GM18909 (cell line): ENCODE results near the gene GGA2.

Experiments used
- ATAC-seq: cut with Tn5 transposase; IDR thresholded peaks from one replicate; pipeline ENCODE4 v1.9.1; 2021; ENCODE audit warnings: mild to moderate bottlenecking; ENCODE audit not compliant: unreplicated experiment, poor library complexity

The GGA2 gene

DNA sequence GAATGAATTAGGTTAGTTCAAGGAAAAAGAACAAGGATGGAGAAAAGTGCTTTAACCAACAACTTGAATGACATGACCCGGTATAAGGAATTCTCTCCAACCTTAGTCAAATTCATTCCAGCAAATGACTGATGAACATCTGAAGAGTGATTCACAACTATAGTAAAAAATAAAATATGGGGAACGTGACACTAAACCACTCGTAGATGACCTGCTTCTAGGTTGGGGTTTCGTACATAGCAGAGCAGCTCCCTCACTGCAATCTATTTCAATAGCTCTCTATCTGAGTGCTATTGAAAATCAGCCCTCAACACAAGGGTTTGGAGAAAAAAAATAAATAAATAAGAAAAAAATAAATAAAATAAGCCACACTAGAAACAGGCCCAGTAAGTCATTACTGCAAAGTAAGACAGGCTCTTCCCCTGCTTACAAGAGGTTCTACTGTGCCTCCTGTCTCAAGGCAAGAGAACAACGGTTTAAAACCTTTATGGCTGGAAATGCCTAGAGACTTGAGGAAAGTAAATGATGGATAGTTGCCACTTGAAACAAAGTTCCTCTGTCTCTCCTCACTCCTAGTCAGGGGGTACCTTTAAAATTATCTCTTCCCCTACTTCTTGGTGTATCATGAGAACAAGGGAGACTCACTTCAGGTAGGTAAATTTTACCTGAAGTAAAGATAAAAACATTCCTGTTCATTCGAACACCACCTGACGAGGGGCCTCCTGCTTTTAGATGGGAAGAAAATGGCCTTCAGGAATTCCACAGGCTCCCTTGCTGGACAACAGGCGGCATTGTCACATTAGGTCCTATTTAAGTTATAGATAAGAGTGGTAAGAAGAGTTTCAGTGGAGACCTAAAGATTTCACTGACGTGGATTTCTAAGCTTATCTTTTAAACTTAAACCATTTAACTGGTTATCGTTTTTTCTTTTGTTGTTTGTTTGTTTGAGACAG is 77.8 kb downstream of the GGA2 start:
- ATAC-seq: no peak

DNA sequence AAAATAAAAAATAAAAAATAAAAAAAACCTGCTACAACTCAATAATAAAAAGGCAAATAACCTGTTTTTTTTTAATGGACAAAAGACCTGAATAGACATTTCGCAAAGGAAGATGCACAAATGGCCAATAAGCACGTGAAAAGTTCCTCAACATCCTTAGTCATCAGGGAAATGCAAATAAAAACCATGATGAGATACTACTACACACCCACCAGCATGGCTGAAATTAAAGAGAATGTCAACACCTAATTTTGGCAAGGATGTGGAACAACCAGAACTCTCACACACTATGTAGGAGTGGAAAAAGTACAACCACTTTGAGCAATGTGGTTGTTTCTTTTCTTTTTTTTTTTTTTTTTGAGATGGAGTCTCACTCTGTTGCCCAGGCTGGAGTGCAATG is 81.9 kb downstream of the GGA2 start:
- ATAC-seq: no peak

DNA sequence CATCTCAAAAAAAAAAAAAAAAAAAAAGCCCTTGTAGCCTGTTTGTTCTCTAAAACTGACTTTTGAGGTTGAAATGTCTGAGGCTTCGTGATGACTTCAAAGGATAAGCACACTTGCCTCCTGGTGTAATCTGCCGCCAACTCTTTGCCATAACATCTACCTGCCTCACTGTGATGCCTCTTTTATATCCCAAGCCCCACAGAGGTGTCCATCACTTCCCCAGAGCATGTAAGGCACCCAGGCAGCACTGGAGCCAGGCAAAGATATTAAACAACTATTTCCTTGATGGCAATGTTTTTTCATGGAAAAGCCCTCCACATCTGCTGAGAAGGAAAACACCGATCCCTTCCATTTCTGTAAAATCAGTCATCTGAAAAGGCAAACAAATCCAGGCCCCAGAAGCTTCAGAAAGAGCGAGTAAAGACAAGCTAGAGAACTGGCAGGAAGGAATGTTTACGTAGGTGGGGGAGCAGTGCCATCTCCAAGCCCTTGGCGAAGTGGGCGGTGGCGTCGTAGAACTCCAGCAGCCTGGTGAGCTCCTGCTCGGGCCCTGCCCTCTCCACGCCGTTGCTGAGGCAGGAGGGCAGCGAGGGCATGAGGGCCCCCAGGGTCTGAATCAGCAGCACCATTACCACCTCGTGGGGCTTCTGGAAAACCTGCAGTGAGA is 85.9 kb downstream of the GGA2 start:
- ATAC-seq: no peak

DNA sequence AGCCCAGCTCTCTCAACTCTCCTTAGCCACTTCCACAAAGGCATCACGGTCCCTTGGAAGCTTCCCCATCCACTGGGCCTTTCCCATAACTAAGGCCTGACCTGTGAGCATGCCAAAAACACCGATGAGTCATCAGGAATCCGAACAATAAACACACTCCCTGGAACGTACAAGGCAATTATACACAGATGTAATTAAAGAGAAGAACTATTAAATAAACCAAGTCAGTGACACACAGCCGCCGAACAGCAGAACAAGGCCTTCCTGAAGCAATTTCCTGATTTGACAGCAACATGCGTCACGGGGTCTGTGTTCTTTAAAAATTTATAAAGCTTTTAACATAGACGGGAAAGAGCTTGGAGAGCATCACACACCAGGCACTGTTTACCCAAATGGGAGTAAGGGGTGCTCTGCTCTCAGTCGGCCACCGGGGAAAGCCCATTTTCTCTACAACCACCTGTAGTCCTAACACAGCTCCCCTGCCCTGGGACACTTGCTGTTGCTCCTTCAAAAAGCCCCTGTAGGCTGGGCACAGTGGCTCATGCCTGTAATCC is 86.7 kb downstream of the GGA2 start:
- ATAC-seq: no peak

DNA sequence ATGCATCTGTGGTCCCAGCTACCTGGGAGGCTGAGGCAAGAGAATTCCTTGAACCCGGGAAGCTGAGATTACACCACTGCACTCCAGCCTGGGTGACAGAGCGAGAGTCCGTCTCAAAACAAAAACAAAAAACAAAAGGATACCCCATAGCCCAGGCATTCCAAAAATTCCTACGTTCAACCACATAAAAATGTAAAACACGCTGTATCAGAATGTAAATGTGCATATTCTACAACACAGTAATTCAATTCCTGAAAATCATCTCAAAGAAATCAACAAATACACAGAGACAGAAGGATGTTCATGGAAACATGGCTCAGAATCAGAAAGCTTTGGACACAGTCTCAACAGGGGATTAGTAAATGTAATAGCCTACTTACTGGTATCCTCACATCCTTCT is 90.3 kb downstream of the GGA2 start:
- no peak for ATAC-seq

DNA sequence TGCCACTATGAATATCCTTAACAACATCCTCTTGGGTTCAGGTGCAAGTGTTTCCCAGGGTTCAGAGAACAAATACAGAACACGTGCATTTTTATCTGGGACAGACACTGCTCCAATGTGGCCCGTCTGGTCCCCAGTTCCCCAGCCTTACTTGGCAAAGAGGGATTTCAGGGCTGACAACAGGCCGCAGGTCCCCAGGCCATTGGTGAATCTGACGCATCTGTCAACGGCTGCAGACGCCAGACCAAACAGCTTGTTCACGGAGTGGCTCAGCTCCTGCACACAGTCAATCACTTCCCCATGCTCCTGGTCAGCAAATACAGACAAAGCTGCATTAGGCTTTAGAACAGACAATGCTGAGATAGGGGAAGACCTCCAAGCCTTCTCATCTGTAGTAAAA is 93.5 kb downstream of the GGA2 start:
- no peak for ATAC-seq

DNA sequence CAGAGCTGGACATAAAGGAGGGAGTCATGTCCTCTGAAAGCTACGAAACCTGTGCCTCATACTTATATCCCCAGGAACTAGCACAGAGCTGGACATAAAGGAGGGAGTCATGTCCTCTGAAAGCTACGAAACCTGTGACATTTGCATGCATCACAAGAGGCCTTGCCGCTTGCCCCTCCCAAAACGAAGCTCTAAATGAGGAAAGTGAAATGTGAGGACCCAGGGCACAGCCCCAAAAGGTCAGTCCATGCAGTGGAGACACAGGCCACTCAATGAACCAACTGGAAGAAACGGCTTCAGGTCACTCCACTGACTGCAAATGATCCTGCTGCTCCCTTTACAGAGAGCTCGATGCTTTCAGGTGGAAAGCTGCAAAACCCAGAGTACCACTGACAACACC is 95.6 kb downstream of the GGA2 start:
- ATAC-seq: no peak
